A673 (cell line): ENCODE data around the gene PSD. TPM values are rescaled to one million over a fixed set of nuclear protein-coding genes. Genes with fewer than 3 reads are reported as not detected.
A peak's percentile ranks its signal among the peaks of the same experiment; 100 is the strongest.

Experiments
- BruUV-seq: library from RNA; stranded (reverse); fragments of 400-500 nt; replicated peaks from 2 replicates; lab custom pipeline; 2021; lab: Mats Ljungman, UMichigan
- CTCF ChIA-PET: fragments of 300-600 bp; sonication (Branson Sonifier 250); formaldehyde crosslinking; loops from one replicate; lab custom pipeline; 2022; ENCODE audit warnings: antibody characterized with exemption; lab: Charles Lee
- POLR2A ChIA-PET: fragments of 300-600 bp; sonication (Branson Sonifier 250); formaldehyde crosslinking; loops from one replicate; lab custom pipeline; 2022; ENCODE audit warnings: antibody characterized with exemption; ENCODE audit not compliant: low non-redundant PET; lab: Charles Lee
- DNase-seq: peaks from one replicate; pipeline ENCODE4 v3.0.0-alpha.2; 2015; ENCODE audit warnings: low spot score
- H3K27ac ChIP-seq: fragments of 200-600 bp; sonication (generic); 2 replicates; pipeline ENCODE4 v1.5.1; 2016; ENCODE audit warnings: mixed run types, low read depth, mild to moderate bottlenecking, mixed read lengths, antibody characterized with exemption, low read length; ENCODE audit not compliant: poor library complexity, severe bottlenecking
- H3K27me3 ChIP-seq: fragments of 200-600 bp; sonication (generic); replicated peaks from 2 replicates; pipeline ENCODE4 v1.6.1; 2017; ENCODE audit warnings: mixed run types, low read depth, mild to moderate bottlenecking, mixed read lengths, antibody characterized with exemption, low read length; ENCODE audit not compliant: insufficient read depth, poor library complexity
- H3K36me3 ChIP-seq: fragments of 200-600 bp; sonication (generic); 2 replicates; pipeline ENCODE4 v1.6.1; 2016; ENCODE audit warnings: mixed run types, mild to moderate bottlenecking, mixed read lengths, antibody characterized with exemption, low read length; ENCODE audit not compliant: insufficient read depth, poor library complexity, severe bottlenecking
- H3K4me1 ChIP-seq: fragments of 200-600 bp; sonication (generic); 2 replicates; pipeline ENCODE4 v1.6.1; 2017; ENCODE audit warnings: mixed run types, mild to moderate bottlenecking, mixed read lengths, antibody characterized with exemption, low read length; ENCODE audit not compliant: insufficient read depth, poor library complexity, severe bottlenecking
- H3K4me3 ChIP-seq: fragments of 200-600 bp; sonication (generic); 2 replicates; pipeline ENCODE4 v1.5.1; 2016; ENCODE audit warnings: low read depth, mixed run types, mild to moderate bottlenecking, mixed read lengths, low read length; ENCODE audit not compliant: poor library complexity, severe bottlenecking
- H3K9me3 ChIP-seq: fragments of 200-600 bp; sonication (generic); 2 replicates; pipeline ENCODE4 v1.6.1; 2016; ENCODE audit warnings: mixed run types, low read depth, mild to moderate bottlenecking, mixed read lengths, antibody characterized with exemption, low read length; ENCODE audit not compliant: poor library complexity, severe bottlenecking
- EZH2 ChIP-seq: fragments of 200-600 bp; sonication (generic); IDR thresholded peaks from 2 replicates; pipeline ENCODE4 v1.6.1; 2017; ENCODE audit warnings: borderline replicate concordance, low read depth, mild to moderate bottlenecking, mixed read lengths, antibody characterized with exemption, low read length; ENCODE audit not compliant: poor library complexity, severe bottlenecking
- intact Hi-C: fragments of 100-400 bp; cut with micrococcal nuclease; formaldehyde crosslinking; loops from one replicate; pipeline ENCODE4 v1.10.0; 2022; ENCODE audit not compliant: unreplicated experiment
- total RNA-seq: library from RNA; stranded (reverse); gene quantifications from 2 replicates; pipeline ENCODE4 v1.2.3, GENCODE V29; 2021
- TF ChIP-seq, protein P1 (sequence below): fragments of 300-800, 200-600 bp; sonication (generic); conservative IDR thresholded peaks from 2 replicates; pipeline ENCODE4 v1.5.1; 2017; ENCODE audit warnings: low read depth, mild to moderate bottlenecking, antibody characterized with exemption, low read length, moderate library complexity, mixed read lengths

The PSD gene
- total RNA-seq, 1 experiment from 2014 or later = 5.8 TPM

- DNase-seq = no peak
- POLR2A ChIA-PET = no interaction called here
Observed at GRCh38 chr10:102409604-102410428, 8.8 kb downstream of the PSD start.

GRCh38 chr10:102408728-102409603 is 9.6 kb downstream of the PSD start:
- peaks cover 23% of the 10 kb centered on the region for H3K4me1 ChIP-seq
- intact Hi-C loops = no loop called here
- peak; percentile 73 for DNase-seq
- CTCF ChIA-PET = interaction anchor here (0.9 to 1.0 kb wide), 2 partner anchors 175 to 239 kb away, joined by 3 to 4 read pairs; no protein-coding TSS in a partner anchor
- peak overlapping the region; percentile 61 for H3K4me3 ChIP-seq
- H3K27ac ChIP-seq = peak overlapping the region; percentile 47
- BruUV-seq = no TSS peak
- H3K9me3 ChIP-seq = no peaks in the 10 kb centered on the region
- no peak for TF ChIP-seq EZH2
- TF ChIP-seq, protein P1, sequence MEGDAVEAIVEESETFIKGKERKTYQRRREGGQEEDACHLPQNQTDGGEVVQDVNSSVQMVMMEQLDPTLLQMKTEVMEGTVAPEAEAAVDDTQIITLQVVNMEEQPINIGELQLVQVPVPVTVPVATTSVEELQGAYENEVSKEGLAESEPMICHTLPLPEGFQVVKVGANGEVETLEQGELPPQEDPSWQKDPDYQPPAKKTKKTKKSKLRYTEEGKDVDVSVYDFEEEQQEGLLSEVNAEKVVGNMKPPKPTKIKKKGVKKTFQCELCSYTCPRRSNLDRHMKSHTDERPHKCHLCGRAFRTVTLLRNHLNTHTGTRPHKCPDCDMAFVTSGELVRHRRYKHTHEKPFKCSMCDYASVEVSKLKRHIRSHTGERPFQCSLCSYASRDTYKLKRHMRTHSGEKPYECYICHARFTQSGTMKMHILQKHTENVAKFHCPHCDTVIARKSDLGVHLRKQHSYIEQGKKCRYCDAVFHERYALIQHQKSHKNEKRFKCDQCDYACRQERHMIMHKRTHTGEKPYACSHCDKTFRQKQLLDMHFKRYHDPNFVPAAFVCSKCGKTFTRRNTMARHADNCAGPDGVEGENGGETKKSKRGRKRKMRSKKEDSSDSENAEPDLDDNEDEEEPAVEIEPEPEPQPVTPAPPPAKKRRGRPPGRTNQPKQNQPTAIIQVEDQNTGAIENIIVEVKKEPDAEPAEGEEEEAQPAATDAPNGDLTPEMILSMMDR = no peak
- no peaks in the 10 kb centered on the region for H3K27me3 ChIP-seq
- no peaks in the 10 kb centered on the region for H3K36me3 ChIP-seq
- POLR2A ChIA-PET = no interaction called here

More at GRCh38 chr10:102409604-102410428, 8.8 kb downstream of the PSD start:
- intact Hi-C loops = no loop called here
- Histone ChIP-seq H3K27ac (peak overlapping the region; percentile 42), H3K27me3 (no peaks in the 10 kb centered on the region), H3K4me3 (peak overlapping the region; percentile 61), H3K4me1 (peaks cover 23% of the 10 kb centered on the region), H3K36me3 (no peaks in the 10 kb centered on the region), H3K9me3 (no peaks in the 10 kb centered on the region)
- CTCF ChIA-PET = interaction anchor here (0.9 to 1.0 kb wide), 3 partner anchors 9 to 240 kb away, joined by 3 to 4 read pairs (median 3); no protein-coding TSS in a partner anchor
- BruUV-seq = no TSS peak
- TF ChIP-seq, protein P1 = no peak
- TF ChIP-seq EZH2 = no peak

GRCh38 chr10:102408131-102408727 is 10.4 kb downstream of the PSD start:
- TF ChIP-seq EZH2 = no peak
- TF ChIP-seq, protein P1 = no peak
- Histone ChIP-seq H3K27ac (peak overlapping the region; percentile 47), H3K4me1 (peaks cover 23% of the 10 kb centered on the region), H3K4me3 (peak overlapping the region; percentile 61), H3K36me3 (no peaks in the 10 kb centered on the region), H3K9me3 (no peaks in the 10 kb centered on the region), H3K27me3 (no peaks in the 10 kb centered on the region)
- ChIA-PET CTCF (no interaction called here), POLR2A (no interaction called here)
- no TSS peak for BruUV-seq
- intact Hi-C loops = no loop called here
- no peak for DNase-seq
